MM.1S (cell line): Measurements from ENCODE around the gene MYRF.

ENCODE experiments used
- DNase-seq: peaks from one replicate; pipeline ENCODE4 v3.0.0-alpha.2; 2015
- H2AFZ ChIP-seq: fragments of 300-600 bp; sonication (generic); 2 replicates; pipeline ENCODE4 v1.6.0; 2016; ENCODE audit warnings: antibody characterized with exemption, low read length
- H3F3A ChIP-seq: fragments of 300-600 bp; sonication (generic); 2 replicates; pipeline ENCODE4 v1.6.1; 2016; ENCODE audit warnings: mild to moderate bottlenecking, antibody characterized with exemption, low read length, moderate library complexity, mixed read lengths; ENCODE audit not compliant: insufficient read depth
- H3K27ac ChIP-seq: fragments of 300-600 bp; sonication (generic); 2 replicates; pipeline ENCODE4 v1.5.1; 2016; ENCODE audit warnings: mild to moderate bottlenecking, low read length
- H3K27me3 ChIP-seq: fragments of 300-600 bp; sonication (generic); replicated peaks from 2 replicates; pipeline ENCODE4 v1.6.0; 2016; ENCODE audit warnings: low read length; ENCODE audit not compliant: insufficient read depth
- H3K36me3 ChIP-seq: fragments of 300-600 bp; sonication (generic); replicated peaks from 2 replicates; pipeline ENCODE4 v1.6.1; 2016; ENCODE audit warnings: mild to moderate bottlenecking, low read length, mixed read lengths; ENCODE audit not compliant: insufficient read depth
- H3K4me1 ChIP-seq: fragments of 300-600 bp; sonication (generic); 2 replicates; pipeline ENCODE4 v1.6.1; 2016; ENCODE audit warnings: low read length, mixed read lengths
- H3K4me2 ChIP-seq: fragments of 300-600 bp; sonication (generic); 2 replicates; pipeline ENCODE4 v1.6.0; 2016; ENCODE audit warnings: low read depth, low read length
- H3K4me3 ChIP-seq: fragments of 300-600 bp; sonication (generic); 2 replicates; pipeline ENCODE4 v1.5.1; 2016; ENCODE audit warnings: low read length, mixed read lengths
- H3K79me2 ChIP-seq: fragments of 300-600 bp; sonication (generic); 2 replicates; pipeline ENCODE4 v1.6.1; 2016; ENCODE audit warnings: mixed run types, low read length, mixed read lengths
- H3K9ac ChIP-seq: fragments of 300-600 bp; sonication (generic); 2 replicates; pipeline ENCODE4 v1.6.1; 2016; ENCODE audit warnings: low read length, mixed read lengths
- H3K9me2 ChIP-seq: fragments of 300-600 bp; sonication (generic); replicated peaks from 2 replicates; pipeline ENCODE4 v1.6.1; 2016; ENCODE audit warnings: mild to moderate bottlenecking, low read length, mixed read lengths; ENCODE audit not compliant: insufficient read depth
- H3K9me3 ChIP-seq: fragments of 300-600 bp; sonication (generic); replicated peaks from 2 replicates; pipeline ENCODE4 v1.6.1; 2016; ENCODE audit warnings: mild to moderate bottlenecking, low read length, mixed read lengths; ENCODE audit not compliant: insufficient read depth
- H4K20me1 ChIP-seq: fragments of 300-600 bp; sonication (generic); 2 replicates; pipeline ENCODE4 v1.6.1; 2016; ENCODE audit warnings: mild to moderate bottlenecking, low read length, moderate library complexity, mixed read lengths; ENCODE audit not compliant: insufficient read depth
- CTCF ChIP-seq: fragments of 300-600 bp; sonication (generic); IDR thresholded peaks from 2 replicates; pipeline ENCODE4 v1.5.1; 2016; ENCODE audit warnings: antibody characterized with exemption, low read length, mixed read lengths
- EZH2 ChIP-seq: fragments of 300-600 bp; sonication (generic); optimal IDR thresholded peaks from 2 replicates; pipeline ENCODE3; 2017; ENCODE audit warnings: low read depth, mild to moderate bottlenecking, antibody characterized with exemption, low read length, mixed read lengths
- EZH2phosphoT487 ChIP-seq: fragments of 300-600 bp; sonication (generic); IDR thresholded peaks from 2 replicates; pipeline ENCODE4 v1.6.1; 2018; ENCODE audit warnings: antibody characterized with exemption, low read length

Gene MYRF

GRCh38 chr11:61735391-61735790, 17.0 kb upstream of the MYRF start:
- Histone ChIP-seq H3F3A (no peaks in the 10 kb centered on the region), H3K79me2 (no peaks in the 10 kb centered on the region), H3K4me1 (no peaks in the 10 kb centered on the region), H3K9me2 (no peaks in the 10 kb centered on the region), H3K9ac (no peak overlapping the region), H3K27ac (no peak overlapping the region), H3K27me3 (peaks cover 64% of the 10 kb centered on the region), H4K20me1 (no peaks in the 10 kb centered on the region), H3K4me3 (no peak overlapping the region), H3K4me2 (no peak overlapping the region), H2AFZ (no peak overlapping the region), H3K9me3 (no peaks in the 10 kb centered on the region), H3K36me3 (no peaks in the 10 kb centered on the region)
- DNase-seq, result no peak
- no peak for TF ChIP-seq EZH2phosphoT487
- TF ChIP-seq EZH2, result no peak
- no peak for TF ChIP-seq CTCF

- H3K27me3 ChIP-seq, result peaks cover 64% of the 10 kb centered on the region
- no peak overlapping the region for H3K4me3 ChIP-seq
- DNase-seq, result no peak
- TF ChIP-seq CTCF, result no peak
- TF ChIP-seq EZH2phosphoT487, result no peak
- no peak for TF ChIP-seq EZH2
- H2AFZ ChIP-seq, result no peak overlapping the region
- no peaks in the 10 kb centered on the region for H3K9me3 ChIP-seq
- no peaks in the 10 kb centered on the region for H3K4me1 ChIP-seq
- H3K9ac ChIP-seq, result no peak overlapping the region
- H3K9me2 ChIP-seq, result no peaks in the 10 kb centered on the region
- H3K27ac ChIP-seq, result no peak overlapping the region
- H3F3A ChIP-seq, result no peaks in the 10 kb centered on the region
- H3K36me3 ChIP-seq, result no peaks in the 10 kb centered on the region
- no peaks in the 10 kb centered on the region for H3K79me2 ChIP-seq
- no peak overlapping the region for H3K4me2 ChIP-seq
- H4K20me1 ChIP-seq, result no peaks in the 10 kb centered on the region
These were observed 16.1 kb upstream of the MYRF start for GRCh38 chr11:61736310-61736709.

GRCh38 chr11:61737131-61737530, 15.3 kb upstream of the MYRF start:
- no peak for DNase-seq
- Histone ChIP-seq H3K79me2 (no peaks in the 10 kb centered on the region), H3K9ac (no peak overlapping the region), H3F3A (no peaks in the 10 kb centered on the region), H3K27ac (no peak overlapping the region), H3K4me2 (no peak overlapping the region), H3K27me3 (peaks cover 68% of the 10 kb centered on the region), H3K9me3 (no peaks in the 10 kb centered on the region), H3K36me3 (no peaks in the 10 kb centered on the region), H3K4me1 (no peaks in the 10 kb centered on the region), H4K20me1 (no peaks in the 10 kb centered on the region), H3K4me3 (no peak overlapping the region), H3K9me2 (no peaks in the 10 kb centered on the region), H2AFZ (no peak overlapping the region)
- TF ChIP-seq EZH2phosphoT487 (no peak), EZH2 (no peak), CTCF (peak; percentile 33)
